Type B pancreatic cell (in vitro differentiated cells): ENCODE data around the gene EVA1B. TPM values are rescaled to one million over a fixed set of nuclear protein-coding genes. Genes with fewer than 3 reads are reported as not detected.
A peak's percentile ranks its signal among the peaks of the same experiment; 100 is the strongest.

Source experiments
- DNase-seq: peaks from one replicate; pipeline ENCODE4 v3.0.0; 2021; ENCODE audit warnings: mixed read lengths; ENCODE audit not compliant: unreplicated experiment; ENCODE audit errors: extremely low spot score
- H3K27ac Mint-ChIP-seq: 2 replicates; pipeline ENCODE4 v1.8.0; 2021; ENCODE audit warnings: mild to moderate bottlenecking, mixed read lengths
- H3K27me3 Mint-ChIP-seq: 2 replicates; pipeline ENCODE4 v1.8.0; 2021; ENCODE audit warnings: mixed read lengths
- H3K36me3 Mint-ChIP-seq: 2 replicates; pipeline ENCODE4 v1.8.0; 2021; ENCODE audit warnings: mixed read lengths
- H3K4me1 Mint-ChIP-seq: one replicate; pipeline ENCODE4 v1.8.0; 2021; ENCODE audit warnings: mixed read lengths; ENCODE audit not compliant: unreplicated experiment
- H3K4me3 Mint-ChIP-seq: 2 replicates; pipeline ENCODE4 v1.8.0; 2021; ENCODE audit warnings: mild to moderate bottlenecking, mixed read lengths
- H3K9me3 Mint-ChIP-seq: 2 replicates; pipeline ENCODE4 v1.8.0; 2021; ENCODE audit warnings: mixed read lengths
- CTCF ChIP-seq: fragments of 200-600 bp; sonication (generic); conservative IDR thresholded peaks from 2 replicates; pipeline ENCODE4 v1.5.0; 2021; ENCODE audit warnings: antibody characterized with exemption, mild to moderate bottlenecking
- total RNA-seq: library from RNA; stranded (reverse); gene quantifications from 2 replicates; pipeline ENCODE4 v1.2.1, GENCODE V29; 2021; ENCODE audit warnings: low replicate concordance

EVA1B gene
- total RNA-seq, 1 donor from 2014 or later = 39.5 TPM

GRCh38 chr1:36344395-36344680 lies 20.9 kb upstream of the EVA1B start:
- Mint-ChIP-seq H3K4me1 (no peaks in the 10 kb centered on the region), H3K9me3 (no peaks in the 10 kb centered on the region), H3K27ac (no peak overlapping the region), H3K27me3 (no peaks in the 10 kb centered on the region), H3K36me3 (peaks cover 9% of the 10 kb centered on the region), H3K4me3 (no peak overlapping the region)
- no peak for TF ChIP-seq CTCF
- DNase-seq = no peak

GRCh38 chr1:36343651-36344394 lies 20.4 kb upstream of the EVA1B start:
- no peaks in the 10 kb centered on the region for H3K27me3 Mint-ChIP-seq
- DNase-seq = no peak
- no peak overlapping the region for H3K4me3 Mint-ChIP-seq
- no peak overlapping the region for H3K27ac Mint-ChIP-seq
- H3K36me3 Mint-ChIP-seq = peaks cover 9% of the 10 kb centered on the region
- TF ChIP-seq CTCF = no peak
- no peaks in the 10 kb centered on the region for H3K9me3 Mint-ChIP-seq
- H3K4me1 Mint-ChIP-seq = no peaks in the 10 kb centered on the region

- Mint-ChIP-seq H3K4me3 (no peak overlapping the region), H3K27me3 (no peaks in the 10 kb centered on the region), H3K9me3 (no peaks in the 10 kb centered on the region), H3K27ac (no peak overlapping the region), H3K36me3 (peaks cover 9% of the 10 kb centered on the region), H3K4me1 (peaks cover 4% of the 10 kb centered on the region)
- peak; percentile 61 for TF ChIP-seq CTCF
- DNase-seq = no peak
These were observed 19.2 kb upstream of the EVA1B start for GRCh38 chr1:36342426-36343185.

- H3K9me3 Mint-ChIP-seq = no peaks in the 10 kb centered on the region
- H3K27ac Mint-ChIP-seq = no peak overlapping the region
- H3K27me3 Mint-ChIP-seq = no peaks in the 10 kb centered on the region
- TF ChIP-seq CTCF = no peak
- no peak overlapping the region for H3K4me3 Mint-ChIP-seq
- DNase-seq = no peak
- peaks cover 4% of the 10 kb centered on the region for H3K4me1 Mint-ChIP-seq
- H3K36me3 Mint-ChIP-seq = peaks cover 6% of the 10 kb centered on the region
These were observed 18.3 kb upstream of the EVA1B start for GRCh38 chr1:36341626-36342320.

GRCh38 chr1:36339615-36340014 lies 16.2 kb upstream of the EVA1B start:
- Mint-ChIP-seq H3K4me1 (peaks cover 4% of the 10 kb centered on the region), H3K27me3 (no peaks in the 10 kb centered on the region), H3K9me3 (no peaks in the 10 kb centered on the region), H3K4me3 (no peak overlapping the region), H3K27ac (no peak overlapping the region), H3K36me3 (peaks cover 6% of the 10 kb centered on the region)
- DNase-seq = no peak
- TF ChIP-seq CTCF = no peak
